HEK293T (cell line): ENCODE results near the gene EP300.
"Not testable (repeated sequence)": the region's sequence is repeated elsewhere in the genome, so short reads cannot be mapped to it uniquely, and the experiment has no call there.

Experiments
- CTCF ChIA-PET: fragments of 350-600 bp; formaldehyde crosslinking; extraction: SDS; loops from one replicate; lab custom pipeline; 2021; ENCODE audit warnings: antibody characterized with exemption, inconsistent platforms; lab: Yijun Ruan, JAX
- POLR2A ChIA-PET: fragments of 350-600 bp; formaldehyde crosslinking; extraction: SDS; loops from one replicate; lab custom pipeline; 2020; ENCODE audit warnings: antibody characterized with exemption, inconsistent platforms; lab: Yijun Ruan, JAX
- DNase-seq: peaks from one replicate; pipeline ENCODE4 v3.0.0; 2012; ENCODE audit warnings: mixed read lengths; ENCODE audit errors: extremely low spot score
- ARNT ChIP-seq: fragments of 450-650 bp; IDR thresholded peaks from 2 replicates; pipeline ENCODE4 v1.6.1; 2017; ENCODE audit warnings: mild to moderate bottlenecking
- BHLHE40 ChIP-seq: fragments of 450-650 bp; IDR thresholded peaks from 2 replicates; pipeline ENCODE4 v1.6.1; 2016; ENCODE audit warnings: mild to moderate bottlenecking, moderate library complexity, borderline replicate concordance
- CTBP1 ChIP-seq: fragments of 450-650 bp; IDR thresholded peaks from 2 replicates; pipeline ENCODE4 v1.6.1; 2016; ENCODE audit warnings: borderline replicate concordance
- ELF4 ChIP-seq: fragments of 450-650 bp; IDR thresholded peaks from 2 replicates; pipeline ENCODE4 v1.6.1; 2017; ENCODE audit warnings: antibody characterized with exemption
- FOXA1 ChIP-seq: fragments of 450-650 bp; IDR thresholded peaks from 2 replicates; pipeline ENCODE4 v1.6.1; 2016; ENCODE audit warnings: mild to moderate bottlenecking
- FOXK2 ChIP-seq: fragments of 450-650 bp; IDR thresholded peaks from 2 replicates; pipeline ENCODE4 v1.6.1; 2016; ENCODE audit warnings: mild to moderate bottlenecking
- FOXM1 ChIP-seq: fragments of 450-650 bp; IDR thresholded peaks from 2 replicates; pipeline ENCODE4 v1.6.1; 2017; ENCODE audit warnings: mild to moderate bottlenecking, borderline replicate concordance
- HDGF ChIP-seq: fragments of 450-650 bp; IDR thresholded peaks from 2 replicates; pipeline ENCODE4 v1.6.1; 2017; ENCODE audit warnings: antibody characterized with exemption, borderline replicate concordance
- L3MBTL2 ChIP-seq: fragments of 450-650 bp; conservative IDR thresholded peaks from 2 replicates; pipeline ENCODE4 v1.6.1; 2016; ENCODE audit warnings: mild to moderate bottlenecking
- LEF1 ChIP-seq: fragments of 450-650 bp; IDR thresholded peaks from 2 replicates; pipeline ENCODE4 v1.6.1; 2017; ENCODE audit warnings: mild to moderate bottlenecking, borderline replicate concordance
- NFRKB ChIP-seq: fragments of 450-650 bp; IDR thresholded peaks from 2 replicates; pipeline ENCODE4 v1.6.1; 2016; ENCODE audit warnings: mild to moderate bottlenecking, moderate library complexity
- SP1 ChIP-seq: fragments of 450-650 bp; IDR thresholded peaks from 2 replicates; pipeline ENCODE4 v1.6.1; 2017
- SUZ12 ChIP-seq: fragments of 450-650 bp; IDR thresholded peaks from 2 replicates; pipeline ENCODE4 v1.6.1; 2016; ENCODE audit warnings: mild to moderate bottlenecking
- TARDBP ChIP-seq: fragments of 450-650 bp; IDR thresholded peaks from 2 replicates; pipeline ENCODE4 v1.6.1; 2016
- ZNF384 ChIP-seq: fragments of 450-650 bp; IDR thresholded peaks from 2 replicates; pipeline ENCODE4 v1.6.1; 2016
- TF ChIP-seq, protein P1 (sequence below): fragments of 450-650 bp; IDR thresholded peaks from 2 replicates; pipeline ENCODE4 v1.6.1; 2016

Gene EP300

GRCh38 chr22:41050883-41051282, 41.5 kb upstream of the EP300 start:
- no peak for DNase-seq
- ChIA-PET CTCF (no interaction called here), POLR2A (no interaction called here)
- TF ChIP-seq LEF1 (no peak), FOXA1 (no peak), HDGF (no peak), FOXK2 (no peak), SUZ12 (no peak), ARNT (no peak)

- no peak for DNase-seq
- ChIA-PET POLR2A (interaction anchor here (1.1 to 2.8 kb wide), 2 partner anchors 30 to 101 kb away, joined by 5 to 14 read pairs; partner anchors contain the start of gene RBX1), CTCF (interaction anchor here (0.6 to 1.3 kb wide), 2 partner anchors 18 to 41 kb away, joined by 3 to 4 read pairs; no protein-coding TSS in a partner anchor)
- TF ChIP-seq L3MBTL2 (no peak), FOXM1 (no peak), ELF4 (no peak)
Measured at GRCh38 chr22:41052661-41053490, 39.5 kb upstream of the EP300 start.

DNA sequence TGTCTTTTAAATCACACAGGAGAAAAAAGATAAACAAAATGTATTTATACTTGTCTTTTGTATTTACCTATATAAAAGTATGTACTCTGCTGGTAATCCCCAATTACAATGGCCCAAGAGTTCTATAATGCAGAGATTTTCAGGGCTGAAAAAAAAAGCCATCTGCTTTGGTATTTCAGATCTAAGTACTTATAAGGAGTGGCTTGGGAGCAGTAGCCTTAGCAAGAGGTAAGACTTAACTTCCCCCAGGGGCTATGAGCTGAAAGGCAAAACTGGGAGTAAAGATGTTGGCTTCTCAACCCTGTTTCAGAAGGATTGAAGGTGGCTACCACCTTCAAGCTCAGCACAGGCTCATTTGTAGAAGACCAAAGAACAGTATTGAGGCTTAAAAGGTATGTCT, 35.3 kb upstream of the EP300 start:
- TF ChIP-seq SP1 (no peak), FOXK2 (no peak), ZNF384 (no peak), SUZ12 (no peak), NFRKB (no peak), FOXA1 (no peak), ELF4 (no peak), FOXM1 (no peak)
- TF ChIP-seq, protein P1, sequence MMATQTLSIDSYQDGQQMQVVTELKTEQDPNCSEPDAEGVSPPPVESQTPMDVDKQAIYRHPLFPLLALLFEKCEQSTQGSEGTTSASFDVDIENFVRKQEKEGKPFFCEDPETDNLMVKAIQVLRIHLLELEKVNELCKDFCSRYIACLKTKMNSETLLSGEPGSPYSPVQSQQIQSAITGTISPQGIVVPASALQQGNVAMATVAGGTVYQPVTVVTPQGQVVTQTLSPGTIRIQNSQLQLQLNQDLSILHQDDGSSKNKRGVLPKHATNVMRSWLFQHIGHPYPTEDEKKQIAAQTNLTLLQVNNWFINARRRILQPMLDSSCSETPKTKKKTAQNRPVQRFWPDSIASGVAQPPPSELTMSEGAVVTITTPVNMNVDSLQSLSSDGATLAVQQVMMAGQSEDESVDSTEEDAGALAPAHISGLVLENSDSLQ = no peak
- POLR2A ChIA-PET = no interaction called here
- CTCF ChIA-PET = no interaction called here
- DNase-seq = no peak

DNA sequence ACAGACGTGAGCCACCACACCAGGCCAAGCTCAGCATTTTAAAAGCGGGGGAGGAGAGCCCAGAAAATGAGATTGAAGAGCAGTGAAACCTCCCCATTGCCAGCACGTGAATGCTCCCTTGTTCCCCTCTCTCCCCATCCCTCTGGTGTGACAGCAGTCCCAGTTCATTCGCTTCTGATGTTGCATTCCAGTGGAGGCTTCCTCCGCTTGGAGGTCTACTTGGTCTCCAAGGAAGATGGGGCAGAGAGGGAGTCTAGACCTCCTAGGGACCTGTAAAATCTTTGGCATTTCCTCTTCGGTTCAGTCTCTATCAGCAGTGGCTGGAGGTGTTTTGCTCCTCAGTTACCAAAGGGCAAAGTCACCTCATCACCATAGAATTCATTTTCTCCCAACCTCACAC, 30.2 kb upstream of the EP300 start:
- ChIA-PET CTCF (no interaction called here), POLR2A (no interaction called here)
- DNase-seq = no peak
- TF ChIP-seq ZNF384 = no peak
- TF ChIP-seq FOXM1 = no peak
- no peak for TF ChIP-seq ELF4
- TF ChIP-seq BHLHE40 = no peak
- TF ChIP-seq SUZ12 = no peak
- TF ChIP-seq HDGF = no peak
- no peak for TF ChIP-seq L3MBTL2
- TF ChIP-seq FOXK2 = no peak
- TF ChIP-seq TARDBP = no peak
- TF ChIP-seq NFRKB = no peak
- TF ChIP-seq LEF1 = no peak
- no peak for TF ChIP-seq CTBP1
- no peak for TF ChIP-seq SP1
- TF ChIP-seq ARNT = no peak
- TF ChIP-seq, protein P1 = no peak
- TF ChIP-seq FOXA1 = no peak

GRCh38 chr22:41064326-41064725, 28.1 kb upstream of the EP300 start:
- CTCF ChIA-PET, POLR2A ChIA-PET, DNase-seq: not testable (repeated sequence)

DNA sequence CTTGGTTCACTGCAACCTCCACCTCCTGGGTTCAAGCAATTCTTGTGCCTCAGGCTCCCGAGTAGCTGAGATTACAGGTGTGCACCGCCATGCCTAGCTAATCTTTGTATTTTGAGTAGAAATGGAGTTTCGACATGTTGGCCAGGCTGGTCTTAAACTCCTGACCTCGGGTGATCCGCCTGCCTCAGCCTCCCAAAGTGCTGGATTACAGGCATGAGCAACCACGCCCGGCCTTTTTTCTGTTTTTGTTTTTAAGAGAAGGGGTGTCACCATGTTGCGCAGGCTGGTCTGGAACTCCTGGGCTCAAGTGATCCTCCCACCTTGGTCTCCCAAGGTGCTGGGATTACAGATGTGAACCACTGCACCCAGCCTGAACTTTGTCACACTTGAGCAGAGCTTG, 26.1 kb upstream of the EP300 start:
- CTCF ChIA-PET, DNase-seq, POLR2A ChIA-PET: not testable (repeated sequence)

- CTCF ChIA-PET, DNase-seq, POLR2A ChIA-PET: not testable (repeated sequence)
- TF ChIP-seq ZNF384 = peak; percentile 31; the same call in 1 of the 2 replicates
Measured at GRCh38 chr22:41067968-41068367, 24.4 kb upstream of the EP300 start.

DNA sequence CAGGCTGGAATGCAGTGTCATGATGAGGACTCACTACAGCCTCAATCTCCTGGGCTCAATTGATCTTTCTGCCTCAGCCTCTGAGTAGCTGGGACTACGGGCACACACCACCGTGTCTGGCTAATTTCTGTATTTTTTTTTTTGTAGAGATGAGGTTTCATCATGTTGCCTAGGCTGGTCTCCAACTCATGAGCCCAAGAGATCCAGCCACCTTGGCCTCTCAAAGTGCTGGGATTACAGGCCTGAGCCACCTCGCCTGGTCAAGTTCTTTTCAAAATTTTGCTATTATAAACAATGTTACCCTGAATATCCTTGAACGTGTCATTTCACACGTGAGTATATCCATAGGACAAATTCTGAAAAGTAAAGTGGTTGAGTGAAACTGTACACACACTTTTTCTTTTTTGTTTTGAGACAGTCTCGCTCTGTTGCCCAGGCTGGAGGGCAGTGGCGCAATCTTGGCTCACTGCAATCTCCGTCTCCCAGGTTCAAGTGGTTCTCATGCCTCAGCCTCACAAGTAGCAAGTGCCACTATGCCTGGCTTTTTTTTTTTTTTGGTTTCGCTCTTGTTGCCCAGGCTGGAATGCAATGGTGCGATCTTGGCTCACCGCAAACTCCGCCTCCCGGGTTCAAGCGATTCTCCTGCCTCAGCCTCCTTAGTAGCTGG, 21.6 kb upstream of the EP300 start:
- no peak for TF ChIP-seq FOXA1
- TF ChIP-seq, protein P1 = no peak
- TF ChIP-seq SUZ12 = no peak
- TF ChIP-seq ARNT = no peak
- no peak for TF ChIP-seq L3MBTL2
- TF ChIP-seq FOXM1 = no peak
- no peak for TF ChIP-seq ELF4
- no peak for TF ChIP-seq LEF1
- POLR2A ChIA-PET = no interaction called here
- CTCF ChIA-PET = interaction anchor here (0.7 kb wide), 1 partner anchor 99 kb away, joined by 5 read pairs; no protein-coding TSS in a partner anchor
- no peak for DNase-seq
